GM19438 (cell line): Measurements from ENCODE around the gene OR1I1.
"Not testable (repeated sequence)": the region's sequence is repeated elsewhere in the genome, so short reads cannot be mapped to it uniquely, and the experiment has no call there.

Experiments used
- ATAC-seq: cut with Tn5 transposase; IDR thresholded peaks from one replicate; pipeline ENCODE4 v1.9.1; 2021; ENCODE audit warnings: low read depth; ENCODE audit not compliant: unreplicated experiment

The OR1I1 gene, protein sequence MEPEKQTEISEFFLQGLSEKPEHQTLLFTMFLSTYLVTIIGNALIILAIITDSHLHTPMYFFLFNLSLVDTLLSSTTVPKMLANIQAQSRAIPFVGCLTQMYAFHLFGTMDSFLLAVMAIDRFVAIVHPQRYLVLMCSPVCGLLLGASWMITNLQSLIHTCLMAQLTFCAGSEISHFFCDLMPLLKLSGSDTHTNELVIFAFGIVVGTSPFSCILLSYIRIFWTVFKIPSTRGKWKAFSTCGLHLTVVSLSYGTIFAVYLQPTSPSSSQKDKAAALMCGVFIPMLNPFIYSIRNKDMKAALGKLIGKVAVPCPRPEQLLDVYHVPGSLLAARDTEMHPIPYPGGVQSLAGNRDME

GRCh38 chr19:15081911-15082310 is at the start of gene OR1I1:
OR1I1 (plus strand) TSS chr19:15082211; CDS start chr19:15087066, 4,855 bp downstream.
- no peak for ATAC-seq

DNA sequence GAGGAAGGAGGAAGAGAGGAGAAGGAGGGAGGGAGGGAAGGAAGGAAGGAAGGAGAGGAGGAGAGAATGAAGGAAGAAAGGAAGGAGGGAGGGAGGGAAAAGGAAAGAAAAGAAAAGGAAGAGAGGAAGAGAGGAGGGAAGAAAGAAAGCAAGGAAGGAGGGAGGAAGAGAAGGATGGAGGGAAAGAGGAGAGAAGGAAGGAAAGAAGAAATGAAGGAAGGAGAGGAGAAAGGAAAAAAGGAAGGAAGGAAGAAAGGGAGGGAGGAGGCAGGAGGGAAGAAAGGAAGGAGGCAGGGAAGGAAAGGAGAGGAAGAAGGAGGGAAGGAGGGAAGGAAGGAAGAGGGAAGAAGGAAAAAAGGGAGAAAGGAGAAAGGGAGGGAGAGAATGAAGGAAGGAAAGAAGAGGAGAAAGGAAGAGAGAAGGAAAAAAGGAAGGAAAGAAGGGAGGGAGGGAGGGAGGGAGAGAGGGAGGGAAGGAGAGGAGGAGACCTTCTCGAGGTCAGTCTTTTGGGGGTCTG is 46.2 kb upstream of the OR1I1 start:
- no peak for ATAC-seq

DNA sequence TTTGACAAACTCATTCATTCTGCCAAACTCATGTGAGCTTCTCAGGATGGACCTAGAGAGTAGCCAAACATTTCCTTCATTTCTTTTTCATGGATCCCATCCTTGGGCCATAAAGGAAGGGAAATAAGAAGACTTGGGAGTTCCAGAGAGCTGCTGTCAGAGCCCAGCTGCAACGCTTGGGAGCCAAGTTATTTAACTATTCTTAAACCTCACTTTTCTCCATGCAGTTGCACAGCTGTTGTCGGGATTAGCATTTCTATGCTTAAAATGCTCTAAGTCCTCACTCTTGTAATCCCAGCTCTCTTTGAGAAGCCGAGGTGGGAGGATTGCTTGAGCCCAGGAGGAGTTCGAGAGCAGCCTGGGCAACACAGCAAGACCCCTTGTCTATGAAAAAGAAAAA is 44.4 kb upstream of the OR1I1 start:
- ATAC-seq, result no peak

GRCh38 chr19:15038294-15038693 is 43.7 kb upstream of the OR1I1 start:
- ATAC-seq, result no peak

DNA sequence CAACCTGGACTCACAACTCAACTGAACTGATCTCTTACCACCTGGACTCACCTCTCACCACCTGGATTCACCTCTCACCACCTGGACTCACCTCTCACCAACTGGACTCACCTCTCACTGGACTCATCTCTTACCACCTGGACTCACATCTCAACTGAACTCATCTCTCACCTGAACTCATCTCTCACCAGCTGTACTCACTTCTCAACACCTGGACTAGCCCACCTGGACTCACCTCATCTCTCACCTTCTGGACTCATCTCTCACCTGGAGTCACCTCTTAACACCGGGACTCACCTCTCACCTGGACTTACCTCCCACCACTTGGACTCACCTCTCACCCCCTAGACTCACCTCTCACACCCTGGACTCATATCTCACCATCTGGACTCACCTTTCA is 40.0 kb upstream of the OR1I1 start:
- ATAC-seq, result no peak

- ATAC-seq, result no peak
Measured at GRCh38 chr19:15042826-15043225, 39.2 kb upstream of the OR1I1 start.

DNA sequence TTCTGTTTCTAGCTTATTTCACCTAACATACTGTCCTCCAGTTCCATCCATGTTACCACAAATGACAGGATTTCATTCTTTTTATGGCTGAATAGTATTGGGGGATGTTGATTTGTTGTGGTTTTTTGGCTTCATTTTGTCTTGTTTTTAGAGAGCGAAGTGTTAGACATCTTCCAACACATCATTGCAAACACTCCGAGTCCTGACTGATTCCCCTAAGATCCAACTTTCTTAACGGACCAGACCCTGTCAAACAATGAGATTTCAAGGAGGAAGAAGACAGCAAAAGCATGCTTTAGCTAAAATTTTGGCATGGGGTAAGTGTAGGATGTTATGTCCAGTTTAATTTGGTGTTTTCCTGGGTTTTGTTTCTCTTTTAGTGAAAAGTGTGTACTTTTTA is 36.5 kb upstream of the OR1I1 start:
- no peak for ATAC-seq

DNA sequence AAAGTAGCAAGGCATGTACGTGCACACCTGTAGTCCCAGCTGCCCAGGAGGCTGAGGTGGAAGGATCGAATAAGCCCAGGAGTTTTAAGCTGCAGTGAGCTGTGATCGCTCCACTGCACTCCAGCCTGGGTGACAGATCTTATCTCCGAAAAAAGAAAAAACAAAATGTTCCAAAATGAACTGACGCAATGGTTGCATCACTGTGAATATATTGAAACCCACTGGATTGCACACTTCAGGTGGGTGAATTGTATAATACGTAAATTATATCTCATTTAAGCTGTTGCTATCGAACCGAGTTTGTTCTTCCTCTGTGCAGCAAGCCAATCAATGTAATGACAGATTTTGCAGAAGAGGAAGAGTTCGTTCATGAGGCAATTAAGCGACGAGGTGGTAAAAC is 34.3 kb upstream of the OR1I1 start:
- no peak for ATAC-seq

DNA sequence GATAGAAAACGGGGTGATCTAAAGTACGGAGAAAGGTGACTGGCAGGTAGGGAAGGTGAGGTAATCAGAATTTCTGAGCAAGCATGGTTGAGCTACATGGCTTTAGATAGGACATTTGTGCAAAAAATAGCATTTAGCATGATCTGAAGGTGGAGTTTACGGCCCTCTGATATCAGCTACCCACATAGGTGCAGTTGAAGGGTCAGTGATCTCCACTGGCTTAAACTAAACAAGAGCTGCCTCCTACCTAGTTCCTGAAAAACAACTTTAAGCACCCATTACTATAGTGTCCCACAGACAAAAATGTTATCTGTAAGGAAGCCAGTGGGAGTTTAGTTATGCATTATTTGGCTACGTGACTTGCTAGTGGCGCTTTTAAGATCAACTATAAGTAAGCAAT is 33.9 kb upstream of the OR1I1 start:
- no peak for ATAC-seq

DNA sequence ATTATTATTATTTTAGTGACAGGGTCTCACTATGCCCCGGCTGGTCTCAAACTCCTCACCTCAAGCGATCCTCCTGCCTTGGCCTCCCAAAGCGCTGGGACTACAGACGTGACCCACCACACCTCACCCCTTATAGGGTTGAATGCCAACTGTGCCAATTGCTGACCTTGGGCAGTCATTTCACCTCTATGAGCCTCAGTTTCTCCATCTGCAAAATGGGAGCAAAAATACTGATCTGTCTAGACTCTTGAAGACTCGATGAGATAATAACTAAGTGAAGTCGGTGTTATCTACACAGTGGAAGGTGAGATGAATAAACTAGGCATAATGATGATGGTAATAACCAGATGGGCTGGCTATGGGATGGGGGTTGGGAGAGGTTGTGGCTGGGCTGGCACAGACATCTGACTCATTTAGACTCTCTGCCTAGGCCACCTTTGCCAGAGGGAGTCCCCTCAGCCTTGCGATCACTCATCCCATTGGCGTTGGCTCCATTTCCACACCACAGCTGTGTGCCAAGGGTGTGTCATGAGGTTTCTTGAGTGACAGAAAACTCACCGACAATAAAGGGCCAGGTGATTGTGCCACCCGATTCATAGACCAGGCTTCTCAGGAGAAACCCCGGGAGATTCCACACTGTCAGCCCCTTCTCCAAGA is 33.0 kb upstream of the OR1I1 start, which contains the start of gene CASP14:
TSS of gene CASP14 (plus strand) at position 596 of the 657 bp plus-strand sequence. CDS start 2,772 bp downstream, outside the sequence.
- no peak for ATAC-seq

- ATAC-seq, result no peak
Measured at GRCh38 chr19:15050639-15051038, 31.4 kb upstream of the OR1I1 start.

DNA sequence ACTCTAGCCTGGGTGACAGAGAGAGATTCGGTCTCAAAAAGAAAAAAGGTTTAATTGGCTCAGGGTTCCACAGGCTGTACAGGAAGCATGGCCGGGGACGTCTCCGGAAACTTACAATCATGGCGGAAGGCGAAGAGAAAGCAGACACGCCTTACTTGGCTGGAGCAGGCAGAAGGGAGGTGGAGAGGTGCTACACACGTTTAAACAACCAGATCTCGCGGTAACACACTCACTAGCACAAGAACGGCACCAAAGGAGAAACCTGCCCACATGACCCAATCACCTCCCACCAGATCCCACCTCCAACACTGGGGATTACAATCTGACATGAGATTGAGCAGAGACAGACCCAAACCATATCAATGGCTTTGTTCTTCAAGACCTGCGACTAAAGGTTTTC is 20.0 kb upstream of the OR1I1 start:
- no peak for ATAC-seq

GRCh38 chr19:15070386-15070785 is 11.6 kb upstream of the OR1I1 start:
- not testable (repeated sequence) for ATAC-seq

DNA sequence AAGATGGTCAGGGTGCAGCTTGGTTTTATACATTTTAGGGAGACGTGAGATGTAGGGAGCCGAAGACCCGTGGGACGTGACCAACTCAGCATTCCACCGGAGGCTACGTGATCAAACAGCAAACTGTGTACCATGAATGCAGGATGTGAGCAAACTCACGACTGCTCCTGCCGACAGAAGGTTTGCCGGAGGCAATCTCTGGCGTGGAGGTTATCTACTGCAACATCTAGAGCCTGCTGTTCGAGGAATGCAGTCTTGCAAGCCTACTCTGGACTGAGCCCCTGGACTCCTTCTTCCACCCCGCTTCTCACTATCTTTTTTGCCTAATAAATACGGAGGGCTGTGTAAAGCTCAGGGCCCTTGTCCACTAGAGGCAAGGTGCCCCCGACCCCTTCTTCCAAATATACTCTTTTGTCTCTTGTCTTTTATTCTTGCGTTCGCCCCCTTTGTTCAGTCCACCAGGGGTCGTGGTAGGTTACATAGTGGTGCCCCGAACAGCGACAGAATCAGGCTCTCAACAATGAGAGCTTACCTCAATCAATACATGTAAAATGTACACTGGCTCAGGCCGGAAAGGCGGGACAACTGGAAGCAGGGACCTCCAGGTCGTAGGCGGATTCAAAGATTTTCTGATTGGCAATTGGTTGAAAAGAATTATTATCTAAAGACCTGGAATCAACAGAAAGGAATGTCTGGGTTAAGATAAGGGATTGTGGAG is 8.9 kb upstream of the OR1I1 start:
- no peak for ATAC-seq

- no peak for ATAC-seq
Measured at GRCh38 chr19:15074371-15074770, 7.6 kb upstream of the OR1I1 start.

DNA sequence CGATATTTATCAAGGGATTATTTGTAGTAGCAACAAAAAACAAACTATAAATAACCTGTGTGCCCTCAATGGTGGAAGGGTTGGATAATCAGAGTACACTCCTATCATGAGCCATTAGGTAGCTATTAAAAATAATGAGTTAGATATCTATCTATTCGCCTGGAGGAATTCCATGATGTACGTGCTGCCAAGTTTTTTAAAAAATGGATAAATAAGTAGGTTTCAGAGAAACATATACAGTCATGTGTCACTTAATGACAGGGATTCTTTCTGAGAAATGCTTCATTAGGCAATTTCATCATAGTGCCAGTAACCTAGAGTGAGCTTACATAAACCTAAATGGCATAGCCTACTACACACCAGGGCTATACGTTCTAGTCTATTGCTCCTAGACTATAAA is 6.2 kb upstream of the OR1I1 start:
- ATAC-seq, result no peak

- ATAC-seq, result not testable (repeated sequence)
Measured at GRCh38 chr19:15080002-15080401, 2.0 kb upstream of the OR1I1 start.

- ATAC-seq, result no peak
Measured at GRCh38 chr19:15087182-15087581, 5.2 kb downstream of the OR1I1 start.

DNA sequence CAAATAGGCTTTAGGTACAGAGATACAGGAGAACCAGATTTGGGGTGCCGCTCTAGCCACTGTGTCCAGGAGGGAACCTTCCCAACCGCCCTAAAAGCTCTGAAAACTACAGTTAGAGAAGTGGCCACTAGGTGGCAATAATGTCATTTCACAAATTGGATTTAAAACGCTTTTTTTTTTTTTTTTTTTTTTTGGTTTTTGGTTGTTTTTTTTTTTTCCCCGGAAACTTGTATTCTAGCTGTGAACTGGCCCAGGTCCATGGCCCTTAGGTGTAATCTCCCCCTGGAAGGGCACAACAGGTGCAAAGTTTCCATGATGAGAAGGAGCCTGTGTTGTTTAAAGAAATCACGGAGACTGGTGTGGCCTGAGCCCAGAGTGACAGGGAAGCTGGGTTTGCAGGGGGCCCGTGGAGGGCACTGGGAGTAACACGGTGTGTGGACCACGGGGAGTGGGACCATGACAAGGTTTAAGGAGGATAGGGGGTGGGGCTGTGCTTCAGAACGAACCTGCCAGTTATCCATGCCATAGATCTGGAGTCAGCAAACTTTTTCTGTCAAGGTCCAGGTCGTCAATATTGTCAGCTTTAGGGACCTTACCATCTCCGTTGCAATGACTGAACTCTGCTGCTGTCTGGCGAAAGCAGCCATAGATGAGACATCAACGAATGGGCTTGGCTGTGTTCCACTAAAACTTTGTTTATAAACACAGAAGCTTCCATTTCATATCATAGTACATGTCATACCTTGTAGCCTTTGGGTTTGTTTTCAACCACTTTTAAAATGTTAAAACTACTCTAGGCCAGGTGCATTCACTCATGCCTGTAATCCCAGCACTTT is 10.1 kb downstream of the OR1I1 start:
- no peak for ATAC-seq

DNA sequence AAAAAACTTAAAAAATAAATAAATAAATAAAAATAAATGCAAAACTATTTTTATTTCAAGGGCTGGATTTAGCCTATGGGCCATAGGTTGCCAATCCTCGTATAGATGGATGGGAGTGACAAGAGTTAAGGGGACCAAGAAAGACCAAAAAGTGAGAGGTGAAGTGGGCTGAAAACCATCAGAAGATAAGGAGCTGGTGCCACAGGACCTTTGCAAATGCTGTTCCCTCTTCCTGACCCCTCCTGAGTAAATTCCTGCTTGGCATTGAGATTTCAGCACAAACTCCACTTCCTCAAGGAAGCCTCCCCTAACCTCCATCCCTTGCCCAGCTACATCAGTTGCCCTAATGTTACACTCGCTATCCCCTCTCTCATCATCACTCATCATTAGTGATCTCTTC is 11.0 kb downstream of the OR1I1 start:
- ATAC-seq, result no peak
